Ovary (tissue), 9 donors: ENCODE results near the gene ADGRG3. TPM values are rescaled to one million over a fixed set of nuclear protein-coding genes. Genes with fewer than 3 reads are reported as not detected.

ENCODE experiments used
- DNase-seq, 5 donors: peaks; one replicate each; pipeline ENCODE4 v3.0.0-alpha.2; 2019 to 2020
- H3K27ac ChIP-seq, 2 donors: fragments of 200-600 bp; one replicate each; pipeline versions ENCODE4 v1.5.1 to v1.8.0; 2019 to 2022
- H3K27me3 ChIP-seq: fragments of 200-600 bp; one replicate; pipeline ENCODE4 v1.8.0; 2022
- H3K36me3 ChIP-seq: fragments of 200-600 bp; sonication (generic); one replicate; pipeline ENCODE4 v1.5.1; 2019
- H3K4me1 ChIP-seq: one replicate; pipeline ENCODE4 v1.8.1; 2013; ENCODE audit warnings: mild to moderate bottlenecking, moderate library complexity; ENCODE audit not compliant: insufficient read depth
- H3K4me3 ChIP-seq: fragments of 200-600 bp; sonication (generic); one replicate; pipeline ENCODE4 v1.5.1; 2017
- H3K9me3 ChIP-seq, 2 donors: fragments of 200-600 bp in 1 of 2; sonication (generic) in 1 of 2; one replicate each; pipeline versions ENCODE4 v1.5.1 to v1.8.1; 2013 to 2019; ENCODE audit warnings: mild to moderate bottlenecking in 1 of 2, moderate library complexity in 1 of 2
- EP300 ChIP-seq: sonication (generic); formaldehyde crosslinking; IDR thresholded peaks from one replicate; pipeline ENCODE4 v1.6.1; 2017; ENCODE audit warnings: antibody characterized with exemption
- POLR2A ChIP-seq: fragments of 450-650 bp; IDR thresholded peaks from one replicate; pipeline ENCODE4 v1.6.1; 2017; ENCODE audit warnings: antibody characterized with exemption, mild to moderate bottlenecking, moderate library complexity
- WGBS, 3 donors: extraction: QIAGEN DNeasy Blood & Tissue Kit in 1 of 3; methylation state at CpG; one replicate each; pipeline versions ENCODE4 v1.1.5 to v1.1.7; 2013 to 2017; 5-methylcytosine and 5-hydroxymethylcytosine counted together
- intact Hi-C, 4 donors: fragments of 100-400 bp; cut with DNase I; formaldehyde crosslinking; loops; one replicate each; pipeline versions ENCODE4 v1.11.0 to v1.15.1; 2022 to 2023
- polyA plus RNA-seq, 2 donors: library from polyadenylated mRNA; stranded (reverse); fragments of 200-250 nt in 1 of 2; fragments of 350-450 nt in 1 of 2; fragmentation: Illumina TruSeq in 1 of 2; extraction: RNeasy Lipid Tissue Mini Kit (QIAGEN cat#74804) in 1 of 2; gene quantifications; one replicate each; pipeline ENCODE4 v1.2.3, GENCODE V29; 2013 to 2014
- total RNA-seq, 7 donors: library from RNA; depleted of rRNA in 2 of 7; stranded (reverse); fragments of >200 nt in 2 of 7; fragmentation: NEBNext Ultra II Directional in 3 of 7; extraction: Animal tissue kit (Norgen Biotek cat#: 25700) in 3 of 7; gene quantifications; one replicate each; pipeline versions ENCODE4 v1.1.0 to v1.2.4, GENCODE V29; 2016 to 2023
- TF ChIP-seq, protein P1 (sequence below), 3 donors: fragments of 450-650 bp in 2 of 3; fragments of 200-600 bp in 1 of 3; IDR thresholded peaks; one replicate each; pipeline versions ENCODE4 v1.5.1 to v1.8.0; 2016 to 2022; ENCODE audit warnings: antibody characterized with exemption in 3 of 3, mild to moderate bottlenecking in 1 of 3
- donor health status: DM: no; HTN: no; CAD: no; lungs with moderate emphysema.
- donor health status: DM: no; HTN: no; CAD: no.
- donor health status: Bipolar disorder and iron deficiency.
- donor health status: DM: yes; HTN: yes; CAD: no.
- donor health status: DM: no; HTN: no; CAD: no.
- donor health status: DM: yes; HTN: yes; CAD: no.

The ADGRG3 gene
- total and polyA plus RNA-seq, 9 donors, result 0.40 to 1.7 (median 0.92) TPM

DNA sequence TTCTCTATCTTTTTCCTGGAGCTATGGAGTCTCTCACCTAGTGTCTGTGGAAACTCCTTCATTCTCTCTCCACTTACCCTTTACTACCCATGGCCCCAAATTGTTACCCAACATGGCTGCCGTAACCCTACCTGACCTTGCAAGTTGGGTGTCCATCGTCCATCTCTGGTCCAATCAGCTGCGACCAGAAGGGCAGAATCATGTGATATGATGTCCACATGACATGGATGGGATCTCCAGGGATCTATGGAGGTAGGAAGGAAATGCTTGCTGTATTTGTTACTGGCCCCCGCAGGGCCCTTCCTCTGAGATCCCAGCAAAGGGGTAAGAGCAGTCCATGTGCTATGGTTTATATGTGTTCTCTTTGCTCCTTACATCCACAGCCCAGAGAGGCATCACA is 18.5 kb downstream of the ADGRG3 start:
- WGBS, 3 donors, result 39 to 95% (median 68%) methylated on average over 4 of the region's 4 CpGs
- DNase-seq, result no peak
- no peak overlapping the region for H3K4me3 ChIP-seq
- H3K27me3 ChIP-seq, result no peaks in the 10 kb centered on the region
- TF ChIP-seq, protein P1, sequence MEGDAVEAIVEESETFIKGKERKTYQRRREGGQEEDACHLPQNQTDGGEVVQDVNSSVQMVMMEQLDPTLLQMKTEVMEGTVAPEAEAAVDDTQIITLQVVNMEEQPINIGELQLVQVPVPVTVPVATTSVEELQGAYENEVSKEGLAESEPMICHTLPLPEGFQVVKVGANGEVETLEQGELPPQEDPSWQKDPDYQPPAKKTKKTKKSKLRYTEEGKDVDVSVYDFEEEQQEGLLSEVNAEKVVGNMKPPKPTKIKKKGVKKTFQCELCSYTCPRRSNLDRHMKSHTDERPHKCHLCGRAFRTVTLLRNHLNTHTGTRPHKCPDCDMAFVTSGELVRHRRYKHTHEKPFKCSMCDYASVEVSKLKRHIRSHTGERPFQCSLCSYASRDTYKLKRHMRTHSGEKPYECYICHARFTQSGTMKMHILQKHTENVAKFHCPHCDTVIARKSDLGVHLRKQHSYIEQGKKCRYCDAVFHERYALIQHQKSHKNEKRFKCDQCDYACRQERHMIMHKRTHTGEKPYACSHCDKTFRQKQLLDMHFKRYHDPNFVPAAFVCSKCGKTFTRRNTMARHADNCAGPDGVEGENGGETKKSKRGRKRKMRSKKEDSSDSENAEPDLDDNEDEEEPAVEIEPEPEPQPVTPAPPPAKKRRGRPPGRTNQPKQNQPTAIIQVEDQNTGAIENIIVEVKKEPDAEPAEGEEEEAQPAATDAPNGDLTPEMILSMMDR (IDR thresholded peaks at IDR 0.05), result no peak
- TF ChIP-seq POLR2A (no peak), EP300 (no peak)
- no peaks in the 10 kb centered on the region for H3K36me3 ChIP-seq
- H3K4me1 ChIP-seq, result no peaks in the 10 kb centered on the region
- intact Hi-C loops, result no loop called here
- no peak overlapping the region for H3K27ac ChIP-seq
- H3K9me3 ChIP-seq, result no peaks in the 10 kb centered on the region

DNA sequence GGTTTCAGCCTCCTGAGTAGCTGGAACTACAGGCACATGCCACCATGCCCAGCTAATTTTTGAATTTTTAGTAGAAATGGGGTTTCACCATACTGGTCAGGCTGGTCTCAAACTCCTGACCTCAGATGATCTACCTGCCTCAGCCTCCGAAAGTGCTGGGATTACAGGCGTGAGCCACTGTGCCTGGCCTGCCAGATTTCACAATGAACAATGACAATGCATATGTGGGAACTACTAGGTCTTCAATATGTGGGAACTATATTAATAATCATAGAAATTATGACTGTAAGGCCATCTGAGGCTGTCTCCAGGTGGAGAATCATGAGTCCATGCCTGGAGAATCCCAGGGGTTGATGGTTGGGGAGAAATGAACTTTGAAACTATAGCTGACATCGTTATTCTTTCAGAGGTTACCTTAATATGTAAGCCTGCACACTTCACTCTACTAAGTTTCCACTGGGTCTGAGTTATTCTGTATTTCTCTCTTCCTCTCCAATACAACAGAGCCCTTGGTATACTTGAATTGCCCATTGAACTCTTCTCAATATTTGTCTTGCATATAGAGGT is 19.3 kb downstream of the ADGRG3 start:
- no peak overlapping the region for H3K4me3 ChIP-seq
- no peak overlapping the region for H3K27ac ChIP-seq
- 87 to 92% (median 91%) methylated on average over 3 of the region's 3 CpGs for WGBS, 3 donors
- H3K36me3 ChIP-seq, result no peaks in the 10 kb centered on the region
- TF ChIP-seq POLR2A (no peak), EP300 (no peak)
- TF ChIP-seq, protein P1 (IDR thresholded peaks at IDR 0.05), result no peak
- H3K9me3 ChIP-seq, result no peaks in the 10 kb centered on the region
- no peaks in the 10 kb centered on the region for H3K27me3 ChIP-seq
- intact Hi-C loops, result no loop called here
- no peak for DNase-seq
- no peaks in the 10 kb centered on the region for H3K4me1 ChIP-seq

DNA sequence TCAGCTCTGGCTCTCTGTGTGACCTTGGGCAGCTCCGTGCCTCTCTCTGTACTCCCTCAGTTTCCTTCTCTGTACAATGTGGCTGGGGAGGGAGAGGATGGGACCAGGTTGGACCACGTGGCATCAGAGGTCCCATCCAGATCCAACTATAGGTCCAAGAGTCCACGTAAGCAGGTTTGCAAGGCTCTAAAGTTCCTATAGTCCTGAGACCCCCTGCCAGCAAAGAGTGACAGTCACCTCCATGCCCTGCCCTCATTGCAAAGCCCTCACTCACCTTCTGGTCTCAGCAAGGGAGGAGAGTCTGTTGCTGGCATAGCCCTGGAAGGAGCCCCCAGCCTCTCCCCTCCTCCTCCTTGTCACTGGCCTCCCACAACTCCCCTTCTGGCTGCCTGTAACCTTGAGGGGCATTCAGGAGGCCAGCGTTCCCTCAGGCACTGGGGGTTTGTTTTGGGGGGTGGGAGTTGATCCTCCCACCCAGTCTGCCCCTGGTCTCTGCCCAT is 20.4 kb downstream of the ADGRG3 start:
- TF ChIP-seq EP300 (no peak), POLR2A (no peak)
- TF ChIP-seq, protein P1 (IDR thresholded peaks at IDR 0.05), result no peak
- H3K9me3 ChIP-seq, result no peaks in the 10 kb centered on the region
- H3K27ac ChIP-seq, result no peak overlapping the region
- H3K27me3 ChIP-seq, result no peaks in the 10 kb centered on the region
- H3K4me1 ChIP-seq, result no peaks in the 10 kb centered on the region
- 52 to 56% (median 54%) methylated on average over 4 of the region's 4 CpGs for WGBS, 3 donors
- intact Hi-C loops, result no loop called here
- no peak overlapping the region for H3K4me3 ChIP-seq
- H3K36me3 ChIP-seq, result no peaks in the 10 kb centered on the region
- DNase-seq, result no peak

DNA sequence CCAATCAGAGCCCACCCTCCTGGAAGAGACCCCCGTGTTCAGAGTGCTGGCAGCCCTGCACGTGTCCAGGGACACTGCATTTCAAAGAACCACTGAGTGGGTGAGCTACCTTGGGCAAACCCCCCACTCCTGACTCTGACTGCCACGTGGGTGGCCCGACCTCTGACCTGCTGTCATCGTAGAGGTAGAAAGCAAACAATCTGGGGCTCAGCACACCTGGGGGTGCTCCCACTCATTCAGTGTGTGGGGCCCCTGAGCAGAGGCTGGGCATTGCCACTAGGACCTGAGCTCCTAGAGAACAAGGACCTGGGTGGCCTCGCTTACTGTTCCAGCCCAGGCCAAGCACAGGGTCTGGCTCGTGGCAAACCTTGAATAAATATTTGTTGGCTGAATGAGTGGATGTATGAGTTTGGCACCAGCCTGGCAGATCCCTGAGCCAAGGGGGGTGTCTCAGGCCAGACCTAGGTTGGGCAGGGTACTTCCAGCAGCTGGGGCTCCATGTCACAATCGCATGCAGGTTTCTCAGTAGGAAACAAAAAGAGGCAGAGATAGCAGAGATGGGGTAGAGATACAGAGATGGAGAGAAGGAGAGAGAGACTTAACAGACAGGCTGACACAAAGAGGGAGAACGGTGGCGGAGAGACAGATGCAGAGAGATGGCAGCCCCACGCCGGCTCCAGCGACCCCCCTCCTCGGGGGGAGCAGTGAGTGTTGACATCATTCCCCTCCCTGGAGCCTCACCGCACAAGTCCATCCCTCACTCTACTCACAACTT is 21.1 kb downstream of the ADGRG3 start:
- H3K27ac ChIP-seq, result no peak overlapping the region
- TF ChIP-seq POLR2A (no peak), EP300 (no peak)
- TF ChIP-seq, protein P1 (IDR thresholded peaks at IDR 0.05), result no peak
- WGBS, 3 donors, result 30 to 37% (median 35%) methylated on average over 15 of the region's 15 CpGs
- H3K4me1 ChIP-seq, result no peaks in the 10 kb centered on the region
- DNase-seq, result no peak
- H3K36me3 ChIP-seq, result no peaks in the 10 kb centered on the region
- intact Hi-C loops, result no loop called here
- H3K27me3 ChIP-seq, result no peaks in the 10 kb centered on the region
- no peaks in the 10 kb centered on the region for H3K9me3 ChIP-seq
- H3K4me3 ChIP-seq, result no peak overlapping the region
